HepG2 (cell line): ENCODE data around the gene KIAA1328. TPM values are rescaled to one million over a fixed set of nuclear protein-coding genes. Genes with fewer than 3 reads are reported as not detected.

Source experiments
- ATAC-seq: fragments of 200-7000 bp; cut with Tn5 transposase; 3 replicates; pipeline ENCODE4 v1.9.1; 2020; ENCODE audit warnings: mild to moderate bottlenecking, moderate library complexity
- BruUV-seq: library from RNA; stranded (reverse); fragments of 400-500 nt; replicated peaks from 2 replicates; lab custom pipeline; 2021; lab: Mats Ljungman, UMichigan
- CTCF ChIA-PET: fragments of 300-600 bp; formaldehyde crosslinking; extraction: SDS; loops from one replicate; lab custom pipeline; 2021; ENCODE audit warnings: low total read pairs, inconsistent platforms, low intra/inter-chr PET ratio; lab: Yijun Ruan, JAX
- POLR2A ChIA-PET: fragments of 350-600 bp; sonication (Branson Sonifier 250); formaldehyde crosslinking; loops from one replicate; lab custom pipeline; 2020; ENCODE audit warnings: antibody characterized with exemption, inconsistent platforms; lab: Yijun Ruan, JAX
- DNase-seq: peaks from one replicate; pipeline ENCODE4 v3.0.0-alpha.2; 2015; ENCODE audit warnings: low spot score
- FAIRE-seq: peaks from 3 replicates; lab custom pipeline; 2011; peaks lifted over from hg19 to GRCh38; lab: Jason Lieb, UNC
- H2AFZ ChIP-seq: one replicate; pipeline ENCODE4 v1.6.1; 2011; ENCODE audit warnings: low read length, inconsistent platforms
- H3K27ac ChIP-seq: fragments of 300-600 bp; 3 replicates; pipeline ENCODE4 v1.8.0; 2011; ENCODE audit warnings: mixed run types, mild to moderate bottlenecking, mixed read lengths, low read length, inconsistent platforms; ENCODE audit not compliant: insufficient read depth; ENCODE audit errors: extremely low read length
- H3K27me3 ChIP-seq, 2 experiments: fragments of 200-600 bp in 1 of 2; 2 replicates in 1 of 2; 3 replicates in 1 of 2; pipeline versions ENCODE4 v1.6.0 to v1.8.0; 2011; ENCODE audit warnings: low read length in 2 of 2, mild to moderate bottlenecking in 2 of 2, moderate library complexity in 2 of 2, inconsistent platforms in 1 of 2; ENCODE audit not compliant: insufficient read depth in 2 of 2, control insufficient read depth in 1 of 2
- H3K36me3 ChIP-seq, 2 experiments: fragments of 200-600 bp in 1 of 2; replicated peaks in 1 of 2; 2 replicates in 1 of 2; 3 replicates in 1 of 2; pipeline versions ENCODE4 v1.5.1 to v1.8.0; 2011; ENCODE audit warnings: low read length in 2 of 2, inconsistent platforms in 1 of 2; ENCODE audit not compliant: insufficient read depth in 2 of 2, control insufficient read depth in 1 of 2
- H3K4me1 ChIP-seq: 2 replicates; pipeline ENCODE4 v1.5.1; 2012; ENCODE audit warnings: low read length, inconsistent platforms; ENCODE audit not compliant: insufficient read depth
- H3K4me2 ChIP-seq: 2 replicates; pipeline ENCODE4 v1.6.0; 2011; ENCODE audit warnings: low read depth, low read length, inconsistent platforms
- H3K4me3 ChIP-seq, 3 experiments: fragments of 200-600 bp in 1 of 3; sonication (generic), shearing (Covaris generic) in 1 of 3; replicated peaks in 1 of 3; 2 replicates each; pipeline ENCODE4 v1.5.1; 2011 to 2016; ENCODE audit warnings: low read length in 3 of 3, inconsistent platforms in 2 of 3, low read depth in 2 of 3, mild to moderate bottlenecking in 2 of 3, control low read depth in 1 of 3, mixed read lengths in 1 of 3; ENCODE audit not compliant: insufficient read depth in 1 of 3
- H3K79me2 ChIP-seq: one replicate; pipeline ENCODE4 v1.6.1; 2011; ENCODE audit warnings: low read length, inconsistent platforms; ENCODE audit not compliant: insufficient read depth
- H3K9ac ChIP-seq: 2 replicates; pipeline ENCODE4 v1.6.0; 2011; ENCODE audit warnings: mild to moderate bottlenecking, low read depth, low read length, inconsistent platforms; ENCODE audit not compliant: insufficient read depth
- H3K9me3 ChIP-seq: 2 replicates; pipeline ENCODE4 v1.5.1; 2012; ENCODE audit warnings: mild to moderate bottlenecking, low read length
- H4K20me1 ChIP-seq: 2 replicates; pipeline ENCODE4 v1.6.0; 2011; ENCODE audit warnings: inconsistent platforms, mild to moderate bottlenecking, low read length, moderate library complexity; ENCODE audit not compliant: insufficient read depth
- ARNTL ChIP-seq: sonication (generic); formaldehyde crosslinking; IDR thresholded peaks from 2 replicates; pipeline ENCODE4 v1.4.0; 2020; ENCODE audit warnings: mild to moderate bottlenecking, missing genetic modification reagents
- EEA1 ChIP-seq: sonication (generic); formaldehyde crosslinking; IDR thresholded peaks from 2 replicates; pipeline ENCODE4 v1.5.1; 2020; ENCODE audit warnings: mild to moderate bottlenecking, missing genetic modification reagents, borderline replicate concordance
- HCFC1 ChIP-seq: fragments of 150-350 bp; IDR thresholded peaks from 2 replicates; pipeline ENCODE4 v1.6.1; 2014; ENCODE audit warnings: low read depth, low read length
- HMGA1 ChIP-seq: sonication (generic); formaldehyde crosslinking; conservative IDR thresholded peaks from 2 replicates; pipeline ENCODE4 v1.4.0; 2020; ENCODE audit warnings: missing genetic modification reagents
- MEF2D ChIP-seq: sonication (generic); formaldehyde crosslinking; IDR thresholded peaks from 2 replicates; pipeline ENCODE4 v1.5.1; 2020; ENCODE audit warnings: mild to moderate bottlenecking, missing genetic modification reagents
- SOX5 ChIP-seq: IDR thresholded peaks from 2 replicates; pipeline ENCODE4 v1.6.1; 2016; ENCODE audit warnings: borderline replicate concordance
- TBL1XR1 ChIP-seq: fragments of 150-350 bp; IDR thresholded peaks from 2 replicates; pipeline ENCODE4 v1.6.1; 2014; ENCODE audit warnings: borderline replicate concordance, low read length; ENCODE audit not compliant: partially characterized antibody
- ZNF17 ChIP-seq: sonication (generic); formaldehyde crosslinking; IDR thresholded peaks from 2 replicates; pipeline ENCODE4 v1.5.0; 2020; ENCODE audit warnings: mild to moderate bottlenecking, missing genetic modification reagents
- ZNF557 ChIP-seq: sonication (generic); formaldehyde crosslinking; IDR thresholded peaks from 2 replicates; pipeline ENCODE4 v1.4.0; 2020; ENCODE audit warnings: missing genetic modification reagents
- ZNF572 ChIP-seq: sonication (generic); formaldehyde crosslinking; IDR thresholded peaks from 2 replicates; pipeline ENCODE4 v1.5.1; 2020; ENCODE audit warnings: mild to moderate bottlenecking, missing genetic modification reagents
- ZNF589 ChIP-seq: sonication (generic); formaldehyde crosslinking; conservative IDR thresholded peaks from 2 replicates; pipeline ENCODE4 v1.8.0; 2022; ENCODE audit warnings: mild to moderate bottlenecking, moderate library complexity, missing genetic modification reagents
- ZNF850 ChIP-seq: sonication (generic); formaldehyde crosslinking; conservative IDR thresholded peaks from 2 replicates; pipeline ENCODE4 v1.9.0; 2021; ENCODE audit warnings: mild to moderate bottlenecking, missing genetic modification reagents
- WGBS: methylation state at CpG from one replicate; pipeline ENCODE4 v1.1.6; 2017; ENCODE audit warnings: low lambda C conversion rate; 5-methylcytosine and 5-hydroxymethylcytosine counted together
- in situ Hi-C: cut with HindIII; loops from 2 replicates; pipeline ENCODE4 v1.10.0; 2017; ENCODE audit warnings: low pct_unique_long_range_greater_than_20kb; ENCODE audit not compliant: extremely low pct_ligation_motif_present
- intact Hi-C: fragments of 100-400 bp; cut with micrococcal nuclease; formaldehyde crosslinking; loops from one replicate; pipeline ENCODE4 v1.10.0; 2022; ENCODE audit not compliant: unreplicated experiment
- polyA plus RNA-seq, 8 experiments: library from polyadenylated mRNA; depleted of rRNA in 3 of 8; stranded (reverse) in 7 of 8; unstranded in 1 of 8; fragments of >200 nt; fragmentation: Illumina TruSeq in 4 of 8; extraction: Trizol in 4 of 8; gene quantifications; 2 replicates each; pipeline versions ENCODE4 v1.2.1 to v1.2.3, GENCODE V29; 2011 to 2016; ENCODE audit warnings: low read depth in 4 of 8, missing spikeins in 1 of 8, mixed read lengths in 1 of 8; ENCODE audit not compliant: insufficient read depth in 1 of 8
- total RNA-seq, 5 experiments: library from RNA; depleted of rRNA; stranded (reverse); fragments of >200 nt; fragmentation: Illumina TruSeq; extraction: Trizol; gene quantifications; 2 replicates each; pipeline ENCODE4 v1.2.3, GENCODE V29; 2016; ENCODE audit warnings: low read depth in 1 of 5
- TF ChIP-seq, protein P1 (sequence below): sonication (generic); formaldehyde crosslinking; IDR thresholded peaks from 2 replicates; pipeline ENCODE4 v1.8.1; 2023; ENCODE audit warnings: mild to moderate bottlenecking, moderate library complexity, missing genetic modification reagents
- TF ChIP-seq, protein P2 (sequence below): sonication (generic); formaldehyde crosslinking; IDR thresholded peaks from 2 replicates; pipeline ENCODE4 v1.5.0; 2020; ENCODE audit warnings: mild to moderate bottlenecking, missing genetic modification reagents, borderline replicate concordance
- TF ChIP-seq, protein P3 (sequence below): sonication (generic); formaldehyde crosslinking; conservative IDR thresholded peaks from 2 replicates; pipeline ENCODE4 v1.4.0; 2020; ENCODE audit warnings: missing genetic modification reagents
- TF ChIP-seq, protein P4 (sequence below): sonication (generic); formaldehyde crosslinking; IDR thresholded peaks from 2 replicates; pipeline ENCODE4 v1.5.0; 2020; ENCODE audit warnings: mild to moderate bottlenecking, low read depth, missing genetic modification reagents, borderline replicate concordance

Gene KIAA1328
- total and polyA plus RNA-seq, 2 of the 13 experiments (the other 11 are each of a cell fraction or from before 2014, with no cell fraction given) = 4.1 to 6.0 TPM

DNA sequence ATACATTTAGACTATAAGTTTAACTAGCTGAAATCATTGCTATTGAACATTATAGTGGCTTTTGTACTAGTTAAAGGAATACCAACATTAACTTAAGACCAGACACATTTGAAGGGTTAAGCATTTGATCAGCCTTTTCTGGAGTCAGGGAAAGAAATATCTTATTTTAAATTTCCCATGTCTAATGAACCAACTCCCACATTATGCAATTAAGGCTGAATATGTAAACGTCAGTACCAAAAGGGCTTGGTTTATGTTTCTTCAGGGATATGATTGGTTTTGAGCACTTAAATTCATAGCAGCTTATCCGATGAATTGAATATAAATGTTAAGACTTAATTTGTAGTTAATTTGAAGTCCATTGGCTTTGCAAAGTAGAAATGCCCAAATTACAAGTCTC is 344.5 kb downstream of the KIAA1328 start:
- CTCF ChIA-PET = no interaction called here
- in situ Hi-C loops = no loop called here
- TF ChIP-seq ZNF850 (CRISPR knock-in tag) (no peak), ZNF17 (CRISPR knock-in tag) (no peak), ZNF557 (CRISPR knock-in tag) (no peak), TBL1XR1 (no peak), HMGA1 (CRISPR knock-in tag) (no peak), EEA1 (CRISPR knock-in tag) (no peak), HCFC1 (no peak), ZNF589 (no peak), MEF2D (CRISPR knock-in tag) (no peak), SOX5 (CRISPR knock-in tag) (no peak), ARNTL (CRISPR knock-in tag) (no peak), ZNF572 (CRISPR knock-in tag) (no peak)
- TF ChIP-seq, protein P1, sequence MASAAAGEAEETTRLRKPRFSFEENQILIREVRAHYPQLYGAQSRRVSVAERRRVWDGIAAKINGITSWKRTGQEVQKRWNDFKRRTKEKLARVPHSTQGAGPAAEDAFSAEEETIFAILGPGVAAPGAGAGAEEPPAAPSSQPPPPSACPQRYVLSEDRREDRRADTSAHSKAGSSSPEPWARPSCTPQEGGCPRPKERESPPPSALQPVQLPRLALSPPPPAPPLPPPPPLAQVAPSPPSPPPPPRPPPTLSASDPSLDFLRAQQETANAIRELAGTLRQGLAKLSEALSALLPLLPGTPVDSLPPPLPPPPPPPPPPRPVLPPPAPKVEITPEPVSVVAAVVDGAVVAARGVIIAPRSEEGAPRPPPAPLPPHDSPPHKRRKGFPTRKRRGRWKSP (CRISPR knock-in tag) = no peak
- TF ChIP-seq, protein P2, sequence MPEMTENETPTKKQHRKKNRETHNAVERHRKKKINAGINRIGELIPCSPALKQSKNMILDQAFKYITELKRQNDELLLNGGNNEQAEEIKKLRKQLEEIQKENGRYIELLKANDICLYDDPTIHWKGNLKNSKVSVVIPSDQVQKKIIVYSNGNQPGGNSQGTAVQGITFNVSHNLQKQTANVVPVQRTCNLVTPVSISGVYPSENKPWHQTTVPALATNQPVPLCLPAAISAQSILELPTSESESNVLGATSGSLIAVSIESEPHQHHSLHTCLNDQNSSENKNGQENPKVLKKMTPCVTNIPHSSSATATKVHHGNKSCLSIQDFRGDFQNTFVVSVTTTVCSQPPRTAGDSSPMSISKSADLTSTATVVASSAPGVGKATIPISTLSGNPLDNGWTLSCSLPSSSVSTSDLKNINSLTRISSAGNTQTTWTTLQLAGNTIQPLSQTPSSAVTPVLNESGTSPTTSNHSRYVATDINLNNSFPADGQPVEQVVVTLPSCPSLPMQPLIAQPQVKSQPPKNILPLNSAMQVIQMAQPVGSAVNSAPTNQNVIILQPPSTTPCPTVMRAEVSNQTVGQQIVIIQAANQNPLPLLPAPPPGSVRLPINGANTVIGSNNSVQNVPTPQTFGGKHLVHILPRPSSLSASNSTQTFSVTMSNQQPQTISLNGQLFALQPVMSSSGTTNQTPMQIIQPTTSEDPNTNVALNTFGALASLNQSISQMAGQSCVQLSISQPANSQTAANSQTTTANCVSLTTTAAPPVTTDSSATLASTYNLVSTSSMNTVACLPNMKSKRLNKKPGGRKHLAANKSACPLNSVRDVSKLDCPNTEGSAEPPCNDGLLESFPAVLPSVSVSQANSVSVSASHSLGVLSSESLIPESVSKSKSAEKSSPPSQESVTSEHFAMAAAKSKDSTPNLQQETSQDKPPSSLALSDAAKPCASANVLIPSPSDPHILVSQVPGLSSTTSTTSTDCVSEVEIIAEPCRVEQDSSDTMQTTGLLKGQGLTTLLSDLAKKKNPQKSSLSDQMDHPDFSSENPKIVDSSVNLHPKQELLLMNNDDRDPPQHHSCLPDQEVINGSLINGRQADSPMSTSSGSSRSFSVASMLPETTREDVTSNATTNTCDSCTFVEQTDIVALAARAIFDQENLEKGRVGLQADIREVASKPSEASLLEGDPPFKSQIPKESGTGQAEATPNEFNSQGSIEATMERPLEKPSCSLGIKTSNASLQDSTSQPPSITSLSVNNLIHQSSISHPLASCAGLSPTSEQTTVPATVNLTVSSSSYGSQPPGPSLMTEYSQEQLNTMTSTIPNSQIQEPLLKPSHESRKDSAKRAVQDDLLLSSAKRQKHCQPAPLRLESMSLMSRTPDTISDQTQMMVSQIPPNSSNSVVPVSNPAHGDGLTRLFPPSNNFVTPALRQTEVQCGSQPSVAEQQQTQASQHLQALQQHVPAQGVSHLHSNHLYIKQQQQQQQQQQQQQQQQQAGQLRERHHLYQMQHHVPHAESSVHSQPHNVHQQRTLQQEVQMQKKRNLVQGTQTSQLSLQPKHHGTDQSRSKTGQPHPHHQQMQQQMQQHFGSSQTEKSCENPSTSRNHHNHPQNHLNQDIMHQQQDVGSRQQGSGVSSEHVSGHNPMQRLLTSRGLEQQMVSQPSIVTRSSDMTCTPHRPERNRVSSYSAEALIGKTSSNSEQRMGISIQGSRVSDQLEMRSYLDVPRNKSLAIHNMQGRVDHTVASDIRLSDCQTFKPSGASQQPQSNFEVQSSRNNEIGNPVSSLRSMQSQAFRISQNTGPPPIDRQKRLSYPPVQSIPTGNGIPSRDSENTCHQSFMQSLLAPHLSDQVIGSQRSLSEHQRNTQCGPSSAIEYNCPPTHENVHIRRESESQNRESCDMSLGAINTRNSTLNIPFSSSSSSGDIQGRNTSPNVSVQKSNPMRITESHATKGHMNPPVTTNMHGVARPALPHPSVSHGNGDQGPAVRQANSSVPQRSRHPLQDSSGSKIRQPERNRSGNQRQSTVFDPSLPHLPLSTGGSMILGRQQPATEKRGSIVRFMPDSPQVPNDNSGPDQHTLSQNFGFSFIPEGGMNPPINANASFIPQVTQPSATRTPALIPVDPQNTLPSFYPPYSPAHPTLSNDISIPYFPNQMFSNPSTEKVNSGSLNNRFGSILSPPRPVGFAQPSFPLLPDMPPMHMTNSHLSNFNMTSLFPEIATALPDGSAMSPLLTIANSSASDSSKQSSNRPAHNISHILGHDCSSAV = no peak
- TF ChIP-seq, protein P3, sequence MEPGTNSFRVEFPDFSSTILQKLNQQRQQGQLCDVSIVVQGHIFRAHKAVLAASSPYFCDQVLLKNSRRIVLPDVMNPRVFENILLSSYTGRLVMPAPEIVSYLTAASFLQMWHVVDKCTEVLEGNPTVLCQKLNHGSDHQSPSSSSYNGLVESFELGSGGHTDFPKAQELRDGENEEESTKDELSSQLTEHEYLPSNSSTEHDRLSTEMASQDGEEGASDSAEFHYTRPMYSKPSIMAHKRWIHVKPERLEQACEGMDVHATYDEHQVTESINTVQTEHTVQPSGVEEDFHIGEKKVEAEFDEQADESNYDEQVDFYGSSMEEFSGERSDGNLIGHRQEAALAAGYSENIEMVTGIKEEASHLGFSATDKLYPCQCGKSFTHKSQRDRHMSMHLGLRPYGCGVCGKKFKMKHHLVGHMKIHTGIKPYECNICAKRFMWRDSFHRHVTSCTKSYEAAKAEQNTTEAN (CRISPR knock-in tag) = no peak
- TF ChIP-seq, protein P4, sequence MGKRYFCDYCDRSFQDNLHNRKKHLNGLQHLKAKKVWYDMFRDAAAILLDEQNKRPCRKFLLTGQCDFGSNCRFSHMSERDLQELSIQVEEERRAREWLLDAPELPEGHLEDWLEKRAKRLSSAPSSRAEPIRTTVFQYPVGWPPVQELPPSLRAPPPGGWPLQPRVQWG = no peak

More for the DNA sequence above, 344.5 kb downstream of the KIAA1328 start:
- Histone ChIP-seq H3K27ac (no peak overlapping the region), H3K79me2 (no peaks in the 10 kb centered on the region), H4K20me1 (no peaks in the 10 kb centered on the region), H3K4me3 (no peak overlapping the region), H3K9ac (no peak overlapping the region), H3K27me3 (no peaks in the 10 kb centered on the region), H3K9me3 (no peaks in the 10 kb centered on the region), H3K4me1 (no peaks in the 10 kb centered on the region), H2AFZ (no peak overlapping the region), H3K4me2 (no peak overlapping the region), H3K36me3 (no peaks in the 10 kb centered on the region)
- FAIRE-seq (no peak), ATAC-seq (no peak), DNase-seq (no peak)
- WGBS = 96% methylated on average over 2 of the region's 2 CpGs
- intact Hi-C loops = no loop called here
- no TSS peak for BruUV-seq
- POLR2A ChIA-PET = no interaction called here
